Superior temporal gyrus (tissue), 1 donor: ENCODE data around the gene TRAPPC1.
A peak's percentile ranks its signal among the peaks of the same experiment; 100 is the strongest.

ENCODE experiments used
- DNase-seq: peaks from one replicate; pipeline ENCODE4 v3.0.0-alpha.2; 2016; ENCODE audit errors: extremely low spot score

The TRAPPC1 gene

GRCh38 chr17:7940743-7941142 is 9.0 kb upstream of the TRAPPC1 start:
- DNase-seq, result no peak

- DNase-seq, result no peak
Observed at GRCh38 chr17:7940034-7940433, 8.3 kb upstream of the TRAPPC1 start.

GRCh38 chr17:7935859-7936258 is 4.1 kb upstream of the TRAPPC1 start:
- DNase-seq, result peak; percentile 46

GRCh38 chr17:7932949-7933348 is 1.2 kb upstream of the TRAPPC1 start:
- DNase-seq, result no peak

- DNase-seq, result no peak
Observed at GRCh38 chr17:7932483-7932891, 741 bp upstream of the TRAPPC1 start.

- DNase-seq, result no peak
Observed at GRCh38 chr17:7930841-7931631, 710 bp downstream of the TRAPPC1 start.

GRCh38 chr17:7929158-7930023 is 2.4 kb downstream of the TRAPPC1 start, which contains the start of gene KCNAB3:
KCNAB3 (minus strand) TSS chr17:7929856; CDS start chr17:7929435, 421 bp downstream.
- DNase-seq, result peak; percentile 78

GRCh38 chr17:7927596-7927995 is 4.2 kb downstream of the TRAPPC1 start:
- DNase-seq, result no peak

- peak; percentile 78 for DNase-seq
Observed at GRCh38 chr17:7922845-7923628, 8.7 kb downstream of the TRAPPC1 start.

- DNase-seq, result no peak
Observed at GRCh38 chr17:7922269-7922844, 9.4 kb downstream of the TRAPPC1 start.

GRCh38 chr17:7916808-7917207 is 14.9 kb downstream of the TRAPPC1 start:
- DNase-seq, result no peak

GRCh38 chr17:7916385-7916682 is 15.4 kb downstream of the TRAPPC1 start:
- no peak for DNase-seq

- DNase-seq, result peak; percentile 83
Observed at GRCh38 chr17:7915611-7916384, 15.9 kb downstream of the TRAPPC1 start, which contains the start of gene RNF227. RNF227 (minus strand) TSS chr17:7916289; CDS start chr17:7916195, 94 bp downstream.

GRCh38 chr17:7915179-7915610 is 16.6 kb downstream of the TRAPPC1 start:
- peak; percentile 62 for DNase-seq

- peak; percentile 76 for DNase-seq
Observed at GRCh38 chr17:7912927-7913524, 18.7 kb downstream of the TRAPPC1 start.

- DNase-seq, result no peak
Observed at GRCh38 chr17:7911116-7911515, 20.6 kb downstream of the TRAPPC1 start.

GRCh38 chr17:7910711-7911110 is 21.0 kb downstream of the TRAPPC1 start:
- no peak for DNase-seq

GRCh38 chr17:7910281-7910680 is 21.5 kb downstream of the TRAPPC1 start:
- no peak for DNase-seq

GRCh38 chr17:7909089-7909488 is 22.7 kb downstream of the TRAPPC1 start:
- DNase-seq, result no peak
